ENCODE measurements around the gene MBD6.

Gene MBD6

DNA sequence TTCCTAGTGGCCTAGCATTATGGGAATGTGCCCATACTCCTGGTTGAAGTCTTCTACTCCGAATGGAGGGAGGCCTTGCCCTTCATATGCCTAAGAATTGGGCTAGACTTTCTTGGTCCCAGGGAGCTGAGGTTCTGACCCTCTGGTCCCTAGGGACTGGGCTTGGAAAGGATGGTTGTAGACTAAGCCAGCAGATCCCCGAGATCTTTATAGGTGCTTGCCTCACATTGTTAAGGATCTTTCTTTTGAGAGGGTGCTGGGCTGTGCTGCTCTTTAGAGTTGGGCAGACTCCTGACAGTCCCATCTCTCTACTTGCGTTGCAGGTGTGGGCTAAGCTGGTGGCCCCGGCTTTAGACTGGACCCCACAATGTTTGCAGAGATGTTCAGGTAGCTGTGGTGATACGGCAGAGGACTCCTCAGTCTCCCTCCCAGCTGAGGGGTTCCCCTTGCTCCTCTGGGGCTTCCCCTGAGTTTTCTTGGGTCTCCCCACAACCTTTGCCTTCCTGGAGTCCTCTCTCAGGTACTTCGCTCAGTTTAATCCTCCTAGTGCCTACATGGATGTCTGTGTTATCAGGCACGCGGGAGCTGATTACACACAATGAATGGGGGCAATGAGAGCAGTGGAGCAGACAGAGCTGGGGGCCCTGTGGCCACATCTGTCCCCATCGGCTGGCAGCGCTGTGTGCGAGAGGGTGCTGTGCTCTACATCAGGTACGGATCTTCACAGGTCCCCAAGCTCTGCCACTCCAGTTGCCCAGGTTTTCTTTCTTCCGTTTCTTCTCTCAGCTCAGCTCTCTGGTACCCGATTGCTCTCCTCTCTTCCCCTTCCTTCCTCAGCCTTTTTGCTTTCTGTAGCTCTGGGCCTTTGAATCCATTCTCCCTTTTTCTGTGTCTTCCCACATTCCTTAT is 1.3 kb downstream of the MBD6 start:
- Histone ChIP-seq H3K9me3 (ENCODE audit: insufficient read depth, low read depth, low read length) (no peaks in the 10 kb centered on the region), H4K91ac (ENCODE audit: low read depth, low read length) (peak overlapping the region; percentile 82), H3K9ac (ENCODE audit: low read length) (no peak overlapping the region), H3K4me3 (ENCODE audit: low read depth, low read length) (peak overlapping the region; percentile 74), H3K27ac (ENCODE audit: low read depth, low read length) (peak overlapping the region; percentile 69), H2AFZ (ENCODE audit: insufficient read depth, low read length, poor library complexity) (no peak overlapping the region), H2BK12ac (ENCODE audit: low read length) (no peak overlapping the region), H2BK5ac (ENCODE audit: low read depth, low read length, poor library complexity) (no peak overlapping the region), H3K36me3 (ENCODE audit: control insufficient read depth in 1 of 2, insufficient read depth in 2 of 2, low read length in 2 of 2) (peaks cover 44 to 49% of the 10 kb centered on the region in 2 experiments), H3K79me1 (ENCODE audit: low read length) (peaks cover 33% of the 10 kb centered on the region), H4K12ac (ENCODE audit: low read depth, low read length) (no peak overlapping the region), H3K4ac (ENCODE audit: low read depth, low read length) (peak overlapping the region; percentile 80), H3K27me3 (ENCODE audit: insufficient read depth, low read length) (no peaks in the 10 kb centered on the region), H2AK5ac (ENCODE audit: low read length) (peak overlapping the region; percentile 19), H3K4me2 (ENCODE audit: low read length) (peak overlapping the region; percentile 78), H3K79me2 (ENCODE audit: control insufficient read depth, insufficient read depth, low read length, poor library complexity) (peaks cover 23% of the 10 kb centered on the region), H2BK120ac (ENCODE audit: insufficient read depth, low read length, poor library complexity) (no peak overlapping the region), H4K8ac (ENCODE audit: low read depth, low read length) (no peak overlapping the region), H3K4me1 (ENCODE audit: control insufficient read depth in 1 of 2, insufficient read depth in 2 of 2, low read length in 2 of 2) (peaks cover 22 to 30% of the 10 kb centered on the region in 2 experiments), H3K23ac (ENCODE audit: low read length) (no peak overlapping the region), H3K14ac (ENCODE audit: low read length) (peak overlapping the region; percentile 14), H3K18ac (ENCODE audit: low read length) (peak overlapping the region; percentile 38)
- no CpG with 5 or more reads among the region's 14 CpGs for WGBS (ENCODE audit: extremely low coverage, insufficient coverage, insufficient read length)
- DNase-seq: no peak

GRCh38 chr12:57524814-57525614 is 2.4 kb downstream of the MBD6 start:
- Histone ChIP-seq H3K79me2 (ENCODE audit: control insufficient read depth, insufficient read depth, low read length, poor library complexity) (peaks cover 16% of the 10 kb centered on the region), H2BK12ac (ENCODE audit: low read length) (no peak overlapping the region), H2AK5ac (ENCODE audit: low read length) (no peak overlapping the region), H2BK120ac (ENCODE audit: insufficient read depth, low read length, poor library complexity) (no peak overlapping the region), H3K4ac (ENCODE audit: low read depth, low read length) (no peak overlapping the region), H3K9me3 (ENCODE audit: insufficient read depth, low read depth, low read length) (no peaks in the 10 kb centered on the region), H4K91ac (ENCODE audit: low read depth, low read length) (no peak overlapping the region), H2BK5ac (ENCODE audit: low read depth, low read length, poor library complexity) (no peak overlapping the region), H3K23ac (ENCODE audit: low read length) (no peak overlapping the region), H3K9ac (ENCODE audit: low read length) (no peak overlapping the region), H4K12ac (ENCODE audit: low read depth, low read length) (no peak overlapping the region), H3K27me3 (ENCODE audit: insufficient read depth, low read length) (no peaks in the 10 kb centered on the region), H3K18ac (ENCODE audit: low read length) (no peak overlapping the region), H3K4me3 (ENCODE audit: low read depth, low read length) (no peak overlapping the region), H2AFZ (ENCODE audit: insufficient read depth, low read length, poor library complexity) (no peak overlapping the region), H4K8ac (ENCODE audit: low read depth, low read length) (no peak overlapping the region), H3K36me3 (ENCODE audit: control insufficient read depth in 1 of 2, insufficient read depth in 2 of 2, low read length in 2 of 2) (peaks cover 51 to 56% of the 10 kb centered on the region in 2 experiments), H3K79me1 (ENCODE audit: low read length) (peaks cover 27% of the 10 kb centered on the region), H3K27ac (ENCODE audit: low read depth, low read length) (no peak overlapping the region), H3K4me2 (ENCODE audit: low read length) (no peak overlapping the region), H3K4me1 (ENCODE audit: control insufficient read depth in 1 of 2, insufficient read depth in 2 of 2, low read length in 2 of 2) (peaks cover 22 to 27% of the 10 kb centered on the region in 2 experiments), H3K14ac (ENCODE audit: low read length) (no peak overlapping the region)
- WGBS (ENCODE audit: extremely low coverage, insufficient coverage, insufficient read length): no CpG with 5 or more reads among the region's 11 CpGs
- DNase-seq: no peak

DNA sequence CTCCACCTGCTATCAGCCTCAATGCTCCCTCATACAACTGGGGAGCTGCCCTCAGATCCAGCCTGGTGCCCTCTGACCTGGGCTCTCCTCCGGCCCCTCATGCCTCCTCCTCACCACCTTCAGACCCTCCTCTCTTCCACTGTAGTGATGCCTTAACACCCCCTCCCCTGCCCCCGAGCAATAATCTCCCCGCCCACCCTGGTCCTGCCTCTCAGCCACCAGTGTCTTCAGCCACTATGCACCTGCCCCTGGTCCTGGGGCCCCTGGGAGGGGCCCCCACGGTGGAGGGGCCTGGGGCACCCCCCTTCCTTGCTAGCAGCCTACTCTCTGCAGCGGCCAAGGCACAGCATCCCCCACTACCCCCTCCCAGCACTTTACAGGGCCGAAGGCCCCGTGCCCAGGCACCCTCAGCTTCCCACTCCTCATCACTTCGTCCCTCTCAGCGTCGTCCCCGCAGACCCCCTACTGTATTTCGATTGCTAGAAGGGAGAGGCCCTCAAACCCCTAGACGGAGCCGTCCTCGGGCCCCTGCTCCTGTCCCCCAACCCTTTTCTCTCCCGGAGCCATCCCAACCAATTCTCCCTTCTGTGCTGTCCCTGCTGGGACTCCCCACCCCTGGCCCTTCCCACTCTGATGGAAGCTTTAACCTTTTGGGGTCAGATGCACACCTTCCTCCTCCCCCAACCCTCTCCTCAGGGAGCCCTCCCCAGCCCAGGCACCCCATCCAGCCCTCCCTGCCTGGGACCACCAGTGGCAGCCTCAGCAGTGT is 3.2 kb downstream of the MBD6 start:
- no peaks in the 10 kb centered on the region for H3K27me3 ChIP-seq (ENCODE audit: insufficient read depth, low read length)
- peaks cover 24% of the 10 kb centered on the region for H3K79me1 ChIP-seq (ENCODE audit: low read length)
- no peak overlapping the region for H2BK5ac ChIP-seq (ENCODE audit: low read depth, low read length, poor library complexity)
- H3K18ac ChIP-seq (ENCODE audit: low read length): no peak overlapping the region
- H3K4me3 ChIP-seq (ENCODE audit: low read depth, low read length): no peak overlapping the region
- no peak overlapping the region for H3K9ac ChIP-seq (ENCODE audit: low read length)
- no peak overlapping the region for H2AFZ ChIP-seq (ENCODE audit: insufficient read depth, low read length, poor library complexity)
- H3K4me2 ChIP-seq (ENCODE audit: low read length): no peak overlapping the region
- no peak overlapping the region for H2BK12ac ChIP-seq (ENCODE audit: low read length)
- H2BK120ac ChIP-seq (ENCODE audit: insufficient read depth, low read length, poor library complexity): no peak overlapping the region
- no peak overlapping the region for H3K23ac ChIP-seq (ENCODE audit: low read length)
- H3K36me3 ChIP-seq (ENCODE audit: control insufficient read depth in 1 of 2, insufficient read depth in 2 of 2, low read length in 2 of 2): peaks cover 57 to 64% of the 10 kb centered on the region in 2 experiments
- no CpG with 5 or more reads among the region's 16 CpGs for WGBS (ENCODE audit: extremely low coverage, insufficient coverage, insufficient read length)
- no peak overlapping the region for H3K14ac ChIP-seq (ENCODE audit: low read length)
- no peak for DNase-seq
- H3K27ac ChIP-seq (ENCODE audit: low read depth, low read length): no peak overlapping the region
- no peaks in the 10 kb centered on the region for H3K9me3 ChIP-seq (ENCODE audit: insufficient read depth, low read depth, low read length)
- no peak overlapping the region for H4K91ac ChIP-seq (ENCODE audit: low read depth, low read length)
- H3K4me1 ChIP-seq (ENCODE audit: control insufficient read depth in 1 of 2, insufficient read depth in 2 of 2, low read length in 2 of 2): peaks cover 22 to 30% of the 10 kb centered on the region in 2 experiments
- H4K12ac ChIP-seq (ENCODE audit: low read depth, low read length): no peak overlapping the region
- H4K8ac ChIP-seq (ENCODE audit: low read depth, low read length): no peak overlapping the region
- H2AK5ac ChIP-seq (ENCODE audit: low read length): no peak overlapping the region
- H3K4ac ChIP-seq (ENCODE audit: low read depth, low read length): no peak overlapping the region
- H3K79me2 ChIP-seq (ENCODE audit: control insufficient read depth, insufficient read depth, low read length, poor library complexity): peaks cover 14% of the 10 kb centered on the region

- Histone ChIP-seq H3K4me3 (ENCODE audit: low read depth, low read length) (no peak overlapping the region), H4K91ac (ENCODE audit: low read depth, low read length) (no peak overlapping the region), H2AFZ (ENCODE audit: insufficient read depth, low read length, poor library complexity) (no peak overlapping the region), H3K79me2 (ENCODE audit: control insufficient read depth, insufficient read depth, low read length, poor library complexity) (peaks cover 14% of the 10 kb centered on the region), H2AK5ac (ENCODE audit: low read length) (no peak overlapping the region), H3K18ac (ENCODE audit: low read length) (no peak overlapping the region), H3K27me3 (ENCODE audit: insufficient read depth, low read length) (no peaks in the 10 kb centered on the region), H3K9me3 (ENCODE audit: insufficient read depth, low read depth, low read length) (no peaks in the 10 kb centered on the region), H4K12ac (ENCODE audit: low read depth, low read length) (no peak overlapping the region), H3K79me1 (ENCODE audit: low read length) (peaks cover 16% of the 10 kb centered on the region), H3K27ac (ENCODE audit: low read depth, low read length) (no peak overlapping the region), H3K4me1 (ENCODE audit: control insufficient read depth in 1 of 2, insufficient read depth in 2 of 2, low read length in 2 of 2) (peaks cover 15 to 23% of the 10 kb centered on the region in 2 experiments), H3K9ac (ENCODE audit: low read length) (no peak overlapping the region), H3K23ac (ENCODE audit: low read length) (no peak overlapping the region), H3K36me3 (ENCODE audit: control insufficient read depth in 1 of 2, insufficient read depth in 2 of 2, low read length in 2 of 2) (peaks cover 62 to 72% of the 10 kb centered on the region in 2 experiments), H2BK120ac (ENCODE audit: insufficient read depth, low read length, poor library complexity) (no peak overlapping the region), H3K4me2 (ENCODE audit: low read length) (no peak overlapping the region), H3K14ac (ENCODE audit: low read length) (no peak overlapping the region), H2BK12ac (ENCODE audit: low read length) (no peak overlapping the region), H4K8ac (ENCODE audit: low read depth, low read length) (no peak overlapping the region), H2BK5ac (ENCODE audit: low read depth, low read length, poor library complexity) (no peak overlapping the region), H3K4ac (ENCODE audit: low read depth, low read length) (no peak overlapping the region)
- no peak for DNase-seq
- WGBS (ENCODE audit: extremely low coverage, insufficient coverage, insufficient read length): no CpG with 5 or more reads among the region's 4 CpGs
Measured at GRCh38 chr12:57526477-57527126, 4.0 kb downstream of the MBD6 start.

All from trophoblast cell (in vitro differentiated cells and primary cell).